GM19452 (cell line): ENCODE results near the gene PLSCR5.

Experiments
- ATAC-seq: cut with Tn5 transposase; IDR thresholded peaks from one replicate; pipeline ENCODE4 v1.9.1; 2021; ENCODE audit not compliant: unreplicated experiment

PLSCR5 gene

DNA sequence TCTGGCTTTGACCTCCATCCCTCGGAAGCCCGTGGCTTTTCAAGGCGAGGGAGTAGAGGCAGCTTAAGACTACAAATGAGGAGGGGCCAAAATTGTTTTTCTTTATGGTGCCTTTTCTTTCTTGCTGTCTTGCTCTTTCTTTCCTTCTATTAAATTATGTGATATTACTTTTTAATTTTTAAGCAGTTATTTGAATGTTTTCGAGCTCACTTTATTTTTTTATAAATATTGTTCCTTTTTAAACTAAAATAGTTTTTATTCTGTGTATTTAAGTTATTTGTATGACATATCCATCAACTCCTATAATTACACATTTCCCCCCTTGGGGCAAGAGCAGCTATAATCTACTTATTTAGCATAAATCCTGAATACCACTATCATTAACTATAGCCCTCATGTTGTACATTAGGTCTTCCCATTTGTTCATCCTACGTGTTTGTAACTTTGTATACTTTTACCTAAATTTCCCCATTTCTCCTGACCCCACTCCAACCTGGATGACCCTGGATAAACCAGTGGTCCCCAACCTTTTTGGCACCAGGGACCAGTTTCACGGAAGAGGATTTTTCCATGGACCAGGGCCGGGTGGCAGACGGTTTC, 60.1 kb downstream of the PLSCR5 start:
- ATAC-seq = peak; percentile 18

DNA sequence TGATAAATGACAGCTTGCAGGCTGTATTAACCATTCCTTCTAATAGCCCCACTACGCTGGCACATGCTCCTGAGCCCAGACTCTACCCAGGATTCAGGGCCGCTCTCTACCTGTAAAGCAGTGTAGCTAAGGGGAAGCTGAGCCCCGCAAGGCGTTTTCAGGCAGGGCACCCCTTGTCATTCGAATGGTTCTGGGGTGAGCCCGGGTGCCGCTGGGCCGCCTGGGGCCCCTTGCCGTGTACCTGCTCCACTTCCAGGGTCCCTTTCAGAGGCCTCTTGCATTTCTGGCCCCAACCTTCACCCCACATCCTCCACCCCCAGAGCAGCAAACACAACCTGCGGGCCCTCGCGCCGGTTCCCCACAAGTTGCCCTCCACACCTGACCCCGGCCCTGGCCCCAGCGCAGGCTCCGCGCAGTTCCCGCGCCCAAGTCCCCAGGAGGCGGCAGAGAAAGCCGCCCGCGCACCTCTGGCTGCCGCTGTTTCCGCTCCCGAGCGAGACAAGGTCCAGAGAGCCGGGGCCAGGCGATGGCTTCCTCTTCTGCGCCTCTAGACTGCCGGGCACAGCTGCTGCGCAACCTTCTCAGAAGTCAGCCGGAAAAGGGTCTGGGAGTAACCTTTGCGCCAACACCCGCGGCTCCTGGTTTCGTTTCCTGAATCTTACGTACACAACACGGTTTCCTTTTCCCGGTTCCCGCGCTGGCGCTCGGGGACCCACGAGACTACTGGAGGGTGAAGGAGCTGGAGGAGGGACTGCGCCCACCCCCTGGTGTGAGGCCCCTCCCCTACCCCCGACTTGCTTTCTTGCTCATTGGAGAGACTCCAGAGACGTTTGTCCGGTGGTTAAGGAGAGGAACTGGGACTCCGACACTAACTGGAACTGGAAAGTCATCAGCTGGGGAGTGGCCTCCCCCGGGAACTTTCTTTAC, 60.9 kb downstream of the PLSCR5 start, which contains the start of gene PLSCR1:
TSS of gene PLSCR1 (minus strand) at position 606 of the 927 bp plus-strand sequence. CDS start 8,055 bp downstream, outside the sequence.
- ATAC-seq = peak; percentile 87

DNA sequence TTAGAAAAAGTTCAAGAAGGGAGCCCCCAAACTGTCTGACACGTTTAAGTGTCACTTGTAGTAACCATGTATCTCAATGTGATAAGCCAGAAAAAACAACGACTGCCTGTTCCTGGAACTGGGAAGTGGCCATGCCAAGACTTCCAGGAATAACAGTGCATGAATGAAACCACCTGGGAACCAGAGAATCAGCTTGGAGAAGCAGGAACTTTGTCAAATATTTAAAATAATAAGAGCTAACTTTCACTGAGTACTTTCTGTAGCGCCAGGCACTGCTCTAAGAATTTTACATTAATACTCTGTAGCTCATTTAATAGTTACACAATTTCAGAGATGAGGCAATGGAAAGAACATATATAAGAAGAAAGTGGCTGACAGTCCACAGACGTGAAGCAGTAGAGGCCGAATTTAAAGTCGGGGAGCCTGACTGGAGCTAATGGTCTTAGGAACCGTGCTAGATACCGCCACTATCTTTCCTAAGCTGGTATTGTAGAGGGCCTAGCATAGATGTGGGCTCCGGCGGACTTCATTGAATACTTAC, 61.6 kb downstream of the PLSCR5 start:
- ATAC-seq = peak; percentile 1

DNA sequence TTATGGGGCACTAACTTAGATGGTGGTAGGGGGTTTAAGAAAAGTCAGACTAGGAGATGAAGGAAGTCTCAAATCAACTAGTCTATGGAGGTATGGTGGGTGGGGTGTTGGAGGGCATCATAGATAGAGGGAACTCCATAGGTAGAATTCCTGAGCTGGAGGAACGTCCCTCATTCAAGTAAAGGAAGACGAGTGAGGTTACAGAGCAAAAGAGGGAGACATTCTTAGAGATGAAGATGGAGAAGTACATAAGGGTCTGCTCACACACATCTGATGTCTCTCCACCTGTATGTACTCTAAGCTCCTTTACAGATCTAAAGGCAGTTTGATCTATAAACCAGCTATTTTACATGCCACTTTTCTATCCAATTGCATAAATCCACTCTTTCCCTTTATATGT, 62.2 kb downstream of the PLSCR5 start:
- ATAC-seq = no peak

DNA sequence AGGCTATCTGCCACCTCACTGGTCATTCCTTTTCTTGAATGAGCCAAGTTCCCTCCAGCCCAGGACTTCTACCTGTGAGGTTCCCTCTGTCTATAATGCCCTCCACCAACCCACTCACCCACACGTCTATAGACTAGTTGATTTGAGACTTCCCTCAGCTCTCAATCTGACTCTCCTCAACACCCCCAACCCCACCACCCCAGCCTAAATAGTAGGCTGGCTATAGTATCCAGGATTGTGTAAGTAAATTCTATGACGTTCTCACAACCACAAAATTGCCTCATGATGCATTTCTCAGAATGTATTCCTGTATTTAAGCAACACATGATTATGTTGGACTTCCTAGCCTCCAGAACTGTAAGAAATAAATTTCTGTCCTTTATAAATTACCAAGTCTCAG, 63.0 kb downstream of the PLSCR5 start:
- ATAC-seq = no peak

DNA sequence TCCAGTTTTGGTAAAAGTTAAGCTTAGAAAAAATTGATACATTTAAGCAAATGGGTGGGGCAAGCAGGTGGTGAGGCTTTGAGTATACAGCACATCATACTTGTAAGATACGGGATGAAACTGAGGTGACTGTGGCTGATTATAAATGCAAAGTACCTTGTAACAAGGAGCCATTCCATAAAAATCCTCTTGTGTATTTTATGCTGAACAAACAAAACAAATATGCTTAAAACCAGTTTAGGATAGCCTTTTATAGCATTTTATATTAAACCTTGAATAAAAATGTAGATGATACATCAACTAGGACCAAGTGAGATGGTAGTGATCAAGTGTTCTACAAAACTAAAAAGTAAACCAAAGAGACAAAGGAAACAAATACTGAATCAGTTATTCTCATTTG, 64.2 kb downstream of the PLSCR5 start:
- no peak for ATAC-seq

DNA sequence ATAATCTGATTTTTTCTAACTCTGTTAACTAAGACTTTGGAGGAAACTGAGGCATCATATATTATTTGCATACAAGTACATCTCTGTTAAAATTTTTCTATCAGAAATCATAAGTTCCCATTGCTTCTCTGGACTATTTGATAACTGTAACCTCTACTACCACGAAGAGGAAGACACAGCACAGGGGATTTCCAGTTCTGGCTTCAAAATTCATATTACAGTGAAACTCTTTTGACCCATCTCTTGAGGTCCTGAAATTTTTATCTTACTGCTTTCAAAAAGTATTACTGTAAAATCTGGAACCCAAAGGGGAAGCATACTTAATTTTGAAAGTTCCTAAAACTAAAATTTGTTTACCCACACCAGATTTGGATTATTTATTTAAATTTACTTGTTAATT, 64.9 kb downstream of the PLSCR5 start:
- ATAC-seq = no peak

DNA sequence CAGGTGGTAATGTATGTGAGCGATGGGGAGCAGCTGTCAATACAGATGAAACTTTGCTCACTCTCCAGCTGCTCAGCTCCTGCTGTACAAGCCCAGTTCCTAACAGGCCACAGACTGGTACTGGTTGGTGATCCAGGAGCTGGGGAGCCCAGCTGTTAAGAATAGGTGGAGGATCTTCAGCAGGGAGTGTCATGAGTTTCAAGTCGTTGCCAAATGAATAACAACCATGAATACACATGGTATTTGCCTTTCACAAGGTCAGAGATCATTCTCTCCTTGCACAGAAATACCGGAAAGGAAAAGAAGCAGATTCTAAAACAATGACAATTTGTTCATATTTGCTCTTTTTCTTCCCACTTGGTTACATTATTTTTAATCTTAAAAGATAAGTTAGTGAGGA, 65.8 kb downstream of the PLSCR5 start:
- no peak for ATAC-seq

DNA sequence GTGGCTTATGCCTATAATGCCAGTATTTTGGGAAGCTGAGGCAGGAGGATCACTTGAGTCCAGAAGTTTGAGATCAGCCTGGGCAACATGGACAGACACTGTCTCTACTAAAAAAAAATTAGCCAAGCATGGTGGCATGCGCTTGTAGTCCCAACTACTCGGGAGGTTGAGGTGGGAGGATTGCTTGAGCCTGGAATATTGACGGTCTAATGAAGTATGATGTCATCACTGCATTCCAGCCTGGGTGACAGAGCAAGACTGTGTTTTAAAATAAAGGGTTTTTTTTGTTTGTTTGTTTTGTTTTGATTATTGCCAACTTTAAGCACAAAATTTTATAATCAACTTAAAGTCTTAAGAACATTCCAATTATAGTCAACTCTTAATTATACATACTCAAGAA, 67.5 kb downstream of the PLSCR5 start:
- no peak for ATAC-seq

DNA sequence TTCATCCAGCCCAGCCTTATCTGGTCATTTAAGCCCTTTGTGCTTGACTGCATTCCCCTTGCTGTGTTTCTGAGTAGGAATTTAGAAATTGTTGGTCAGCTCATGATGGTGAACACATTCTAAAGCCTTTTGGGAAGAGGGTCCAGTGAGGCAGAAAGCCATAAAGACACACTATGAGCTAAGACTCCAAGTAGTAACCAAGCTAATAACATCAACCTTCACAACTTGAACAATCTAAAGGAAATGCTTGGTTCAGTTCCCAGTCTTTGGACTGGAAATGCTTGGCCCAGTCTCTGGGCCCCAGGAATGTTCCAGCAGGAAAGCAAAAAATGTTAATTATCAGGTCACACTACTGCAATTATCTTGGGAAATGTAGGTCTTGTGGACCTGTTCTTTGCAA, 68.5 kb downstream of the PLSCR5 start:
- ATAC-seq = no peak
